GM23338 (cell line): ENCODE results near the gene OPRL1. TPM values are rescaled to one million over a fixed set of nuclear protein-coding genes. Genes with fewer than 3 reads are reported as not detected.

ENCODE experiments used
- ATAC-seq: fragments of 200-7000 bp; cut with Tn5 transposase; 3 replicates; pipeline ENCODE4 v1.9.1; 2020
- DNase-seq: peaks from one replicate; pipeline ENCODE4 v3.0.0-alpha.2; 2015; ENCODE audit warnings: low spot score
- H2AFZ ChIP-seq: fragments of 200-600 bp; sonication (generic); 2 replicates; pipeline ENCODE4 v1.8.0; 2016; ENCODE audit warnings: antibody characterized with exemption, mild to moderate bottlenecking, moderate library complexity
- H3F3A ChIP-seq: fragments of 200-600 bp; sonication (generic); replicated peaks from 2 replicates; pipeline ENCODE4 v1.8.0; 2017; ENCODE audit warnings: antibody characterized with exemption, mixed run types, low read depth
- H3K27ac ChIP-seq: fragments of 200-600 bp; sonication (generic); 2 replicates; pipeline ENCODE4 v1.6.1; 2016; ENCODE audit warnings: low read depth
- H3K27me3 ChIP-seq: fragments of 200-600 bp; sonication (generic); 2 replicates; pipeline ENCODE4 v1.8.0; 2016; ENCODE audit warnings: mild to moderate bottlenecking, mixed run types, moderate library complexity; ENCODE audit not compliant: insufficient read depth
- H3K36me3 ChIP-seq: fragments of 200-600 bp; sonication (generic); 2 replicates; pipeline ENCODE4 v1.8.0; 2016; ENCODE audit warnings: mild to moderate bottlenecking; ENCODE audit not compliant: insufficient read depth
- H3K4me1 ChIP-seq: fragments of 200-600 bp; sonication (generic); 2 replicates; pipeline ENCODE4 v1.8.0; 2016; ENCODE audit warnings: mild to moderate bottlenecking, moderate library complexity; ENCODE audit not compliant: insufficient read depth
- H3K4me2 ChIP-seq: fragments of 200-600 bp; sonication (generic); 2 replicates; pipeline ENCODE4 v1.7.1; 2017; ENCODE audit warnings: mixed run types
- H3K4me3 ChIP-seq: fragments of 200-600 bp; sonication (generic); 2 replicates; pipeline ENCODE4 v1.6.1; 2016; ENCODE audit warnings: mixed run types
- H3K79me2 ChIP-seq: fragments of 200-600 bp; sonication (generic); replicated peaks from 2 replicates; pipeline ENCODE4 v1.8.0; 2017; ENCODE audit warnings: mild to moderate bottlenecking; ENCODE audit not compliant: insufficient read depth
- H3K9me2 ChIP-seq: fragments of 200-600 bp; sonication (generic); 2 replicates; pipeline ENCODE4 v1.8.0; 2017; ENCODE audit not compliant: insufficient read depth
- H4K20me1 ChIP-seq: fragments of 200-600 bp; sonication (generic); replicated peaks from 2 replicates; pipeline ENCODE4 v1.8.0; 2017; ENCODE audit warnings: mild to moderate bottlenecking; ENCODE audit not compliant: insufficient read depth
- H3K27ac Mint-ChIP-seq: 2 replicates; pipeline ENCODE4 v1.8.0; 2020; ENCODE audit warnings: inconsistent platforms, mild to moderate bottlenecking, moderate library complexity, mixed read lengths
- H3K27me3 Mint-ChIP-seq: 3 replicates; pipeline ENCODE4 v1.8.0; 2022; ENCODE audit warnings: low read depth, mild to moderate bottlenecking, moderate library complexity, mixed read lengths, inconsistent platforms; ENCODE audit not compliant: insufficient read depth, poor library complexity
- H3K36me3 Mint-ChIP-seq: 3 replicates; pipeline ENCODE4 v1.8.0; 2021; ENCODE audit warnings: low read depth, mild to moderate bottlenecking, inconsistent platforms, moderate library complexity, mixed read lengths
- H3K4me1 Mint-ChIP-seq: 3 replicates; pipeline ENCODE4 v1.8.0; 2020; ENCODE audit warnings: mild to moderate bottlenecking, inconsistent platforms, mixed read lengths
- H3K4me3 Mint-ChIP-seq: 3 replicates; pipeline ENCODE4 v1.8.0; 2021; ENCODE audit warnings: moderate library complexity, mild to moderate bottlenecking, inconsistent platforms, mixed read lengths
- H3K9me3 Mint-ChIP-seq: 3 replicates; pipeline ENCODE4 v1.8.0; 2020; ENCODE audit warnings: moderate library complexity, mild to moderate bottlenecking, inconsistent platforms, mixed read lengths
- CREB1 ChIP-seq: fragments of 250-450 bp; sonication (Bioruptor Pico); IDR thresholded peaks from 2 replicates; pipeline ENCODE4 v1.5.0; 2020; ENCODE audit warnings: low read depth, mild to moderate bottlenecking, moderate library complexity
- EZH2phosphoT487 ChIP-seq: fragments of 200-600 bp; sonication (generic); IDR thresholded peaks from one replicate; pipeline ENCODE4 v1.8.1; 2018; ENCODE audit warnings: antibody characterized with exemption; ENCODE audit not compliant: unreplicated experiment
- JUNB ChIP-seq: IDR thresholded peaks from one replicate; pipeline ENCODE4 v1.6.1; 2016; ENCODE audit warnings: antibody characterized with exemption; ENCODE audit not compliant: unreplicated experiment
- NANOG ChIP-seq: IDR thresholded peaks from 2 replicates; pipeline ENCODE4 v1.6.1; 2016; ENCODE audit warnings: antibody characterized with exemption, borderline replicate concordance
- POLR2AphosphoS5 ChIP-seq: IDR thresholded peaks from 2 replicates; pipeline ENCODE4 v1.6.1; 2016; ENCODE audit warnings: antibody characterized with exemption, low read depth
- STAT1 ChIP-seq: IDR thresholded peaks from one replicate; pipeline ENCODE4 v1.6.1; 2016; ENCODE audit warnings: antibody characterized with exemption; ENCODE audit not compliant: unreplicated experiment
- ZNF114 ChIP-seq: fragments of 250-450 bp; sonication (Bioruptor Pico); IDR thresholded peaks from 2 replicates; pipeline ENCODE4 v1.5.0; 2020; ENCODE audit warnings: mild to moderate bottlenecking, moderate library complexity
- ZNF331 ChIP-seq: fragments of 250-450 bp; sonication (Bioruptor Pico); IDR thresholded peaks from 2 replicates; pipeline ENCODE4 v1.5.0; 2020; ENCODE audit warnings: low read depth, mild to moderate bottlenecking, moderate library complexity
- polyA plus RNA-seq: library from polyadenylated mRNA; unstranded; fragments of >200 nt; fragmentation: Nextera tagmentation; extraction: Ambion mirVana; gene quantifications from 2 replicates; pipeline ENCODE4 v1.2.1, GENCODE V29; 2016
- total RNA-seq: library from RNA; depleted of rRNA; stranded (reverse); fragments of >200 nt; shearing (Covaris generic); gene quantifications from 2 replicates; pipeline ENCODE4 v1.2.3, GENCODE V29; 2014
- TF ChIP-seq, protein P1 (sequence below): fragments of 250-450 bp; sonication (Bioruptor Pico); IDR thresholded peaks from 2 replicates; pipeline ENCODE4 v1.5.0; 2020; ENCODE audit warnings: mild to moderate bottlenecking, moderate library complexity
- TF ChIP-seq, protein P2 (sequence below), 2 experiments: fragments of 200-600 bp in 1 of 2; sonication (generic) in 1 of 2; conservative IDR thresholded peaks; 2 replicates each; pipeline versions ENCODE4 v1.5.1 to v1.6.1; 2016 to 2017; ENCODE audit warnings: antibody characterized with exemption in 2 of 2, low read depth in 2 of 2, mild to moderate bottlenecking in 2 of 2, moderate library complexity in 1 of 2
- TF ChIP-seq, protein P3 (sequence below): IDR thresholded peaks from one replicate; pipeline ENCODE4 v1.6.1; 2018; ENCODE audit warnings: antibody characterized with exemption; ENCODE audit not compliant: unreplicated experiment
- TF ChIP-seq, protein P4 (sequence below): IDR thresholded peaks from 2 replicates; pipeline ENCODE4 v1.6.1; 2016; ENCODE audit warnings: antibody characterized with exemption

OPRL1 gene
- total and polyA plus RNA-seq, 2 experiments from 2014 or later: 0.27 to 1.1 TPM

DNA sequence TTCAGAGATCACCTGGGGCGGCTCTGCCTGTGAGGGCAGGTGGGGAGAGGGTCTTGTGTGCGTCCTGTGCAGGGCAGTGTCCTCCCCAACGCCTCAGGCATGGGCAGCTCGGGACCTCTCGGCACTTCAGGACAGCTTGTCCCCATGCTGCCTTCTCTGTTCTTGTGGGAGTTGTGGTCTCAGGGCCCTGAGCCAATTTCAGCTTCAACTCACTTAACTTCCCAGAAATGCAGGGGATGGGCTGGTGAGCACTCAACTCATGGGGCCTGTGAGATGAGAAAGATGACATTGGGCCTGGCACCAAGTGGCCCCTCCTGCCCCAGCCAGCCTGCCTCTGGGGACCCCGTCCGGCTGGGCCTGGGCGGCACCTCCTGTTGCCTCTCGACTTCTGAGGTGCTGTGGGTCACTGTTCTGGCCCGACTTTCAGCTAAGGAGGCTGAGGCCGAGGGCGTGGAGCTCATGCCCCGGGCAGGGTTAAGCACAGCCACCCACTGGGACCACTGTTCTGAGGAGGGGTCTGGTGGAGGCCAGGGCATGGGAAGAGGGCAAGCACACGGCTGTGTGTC, 7.3 kb upstream of the OPRL1 start:
- Histone ChIP-seq H3K79me2 (no peaks in the 10 kb centered on the region), H3K4me2 (no peak overlapping the region), H3K36me3 (no peaks in the 10 kb centered on the region), H3K9me2 (no peaks in the 10 kb centered on the region), H3F3A (no peaks in the 10 kb centered on the region), H3K27me3 (no peaks in the 10 kb centered on the region), H4K20me1 (no peaks in the 10 kb centered on the region), H3K27ac (no peak overlapping the region), H3K4me3 (no peak overlapping the region), H3K4me1 (no peaks in the 10 kb centered on the region), H2AFZ (no peak overlapping the region)
- TF ChIP-seq POLR2AphosphoS5: no peak
- TF ChIP-seq, protein P1, sequence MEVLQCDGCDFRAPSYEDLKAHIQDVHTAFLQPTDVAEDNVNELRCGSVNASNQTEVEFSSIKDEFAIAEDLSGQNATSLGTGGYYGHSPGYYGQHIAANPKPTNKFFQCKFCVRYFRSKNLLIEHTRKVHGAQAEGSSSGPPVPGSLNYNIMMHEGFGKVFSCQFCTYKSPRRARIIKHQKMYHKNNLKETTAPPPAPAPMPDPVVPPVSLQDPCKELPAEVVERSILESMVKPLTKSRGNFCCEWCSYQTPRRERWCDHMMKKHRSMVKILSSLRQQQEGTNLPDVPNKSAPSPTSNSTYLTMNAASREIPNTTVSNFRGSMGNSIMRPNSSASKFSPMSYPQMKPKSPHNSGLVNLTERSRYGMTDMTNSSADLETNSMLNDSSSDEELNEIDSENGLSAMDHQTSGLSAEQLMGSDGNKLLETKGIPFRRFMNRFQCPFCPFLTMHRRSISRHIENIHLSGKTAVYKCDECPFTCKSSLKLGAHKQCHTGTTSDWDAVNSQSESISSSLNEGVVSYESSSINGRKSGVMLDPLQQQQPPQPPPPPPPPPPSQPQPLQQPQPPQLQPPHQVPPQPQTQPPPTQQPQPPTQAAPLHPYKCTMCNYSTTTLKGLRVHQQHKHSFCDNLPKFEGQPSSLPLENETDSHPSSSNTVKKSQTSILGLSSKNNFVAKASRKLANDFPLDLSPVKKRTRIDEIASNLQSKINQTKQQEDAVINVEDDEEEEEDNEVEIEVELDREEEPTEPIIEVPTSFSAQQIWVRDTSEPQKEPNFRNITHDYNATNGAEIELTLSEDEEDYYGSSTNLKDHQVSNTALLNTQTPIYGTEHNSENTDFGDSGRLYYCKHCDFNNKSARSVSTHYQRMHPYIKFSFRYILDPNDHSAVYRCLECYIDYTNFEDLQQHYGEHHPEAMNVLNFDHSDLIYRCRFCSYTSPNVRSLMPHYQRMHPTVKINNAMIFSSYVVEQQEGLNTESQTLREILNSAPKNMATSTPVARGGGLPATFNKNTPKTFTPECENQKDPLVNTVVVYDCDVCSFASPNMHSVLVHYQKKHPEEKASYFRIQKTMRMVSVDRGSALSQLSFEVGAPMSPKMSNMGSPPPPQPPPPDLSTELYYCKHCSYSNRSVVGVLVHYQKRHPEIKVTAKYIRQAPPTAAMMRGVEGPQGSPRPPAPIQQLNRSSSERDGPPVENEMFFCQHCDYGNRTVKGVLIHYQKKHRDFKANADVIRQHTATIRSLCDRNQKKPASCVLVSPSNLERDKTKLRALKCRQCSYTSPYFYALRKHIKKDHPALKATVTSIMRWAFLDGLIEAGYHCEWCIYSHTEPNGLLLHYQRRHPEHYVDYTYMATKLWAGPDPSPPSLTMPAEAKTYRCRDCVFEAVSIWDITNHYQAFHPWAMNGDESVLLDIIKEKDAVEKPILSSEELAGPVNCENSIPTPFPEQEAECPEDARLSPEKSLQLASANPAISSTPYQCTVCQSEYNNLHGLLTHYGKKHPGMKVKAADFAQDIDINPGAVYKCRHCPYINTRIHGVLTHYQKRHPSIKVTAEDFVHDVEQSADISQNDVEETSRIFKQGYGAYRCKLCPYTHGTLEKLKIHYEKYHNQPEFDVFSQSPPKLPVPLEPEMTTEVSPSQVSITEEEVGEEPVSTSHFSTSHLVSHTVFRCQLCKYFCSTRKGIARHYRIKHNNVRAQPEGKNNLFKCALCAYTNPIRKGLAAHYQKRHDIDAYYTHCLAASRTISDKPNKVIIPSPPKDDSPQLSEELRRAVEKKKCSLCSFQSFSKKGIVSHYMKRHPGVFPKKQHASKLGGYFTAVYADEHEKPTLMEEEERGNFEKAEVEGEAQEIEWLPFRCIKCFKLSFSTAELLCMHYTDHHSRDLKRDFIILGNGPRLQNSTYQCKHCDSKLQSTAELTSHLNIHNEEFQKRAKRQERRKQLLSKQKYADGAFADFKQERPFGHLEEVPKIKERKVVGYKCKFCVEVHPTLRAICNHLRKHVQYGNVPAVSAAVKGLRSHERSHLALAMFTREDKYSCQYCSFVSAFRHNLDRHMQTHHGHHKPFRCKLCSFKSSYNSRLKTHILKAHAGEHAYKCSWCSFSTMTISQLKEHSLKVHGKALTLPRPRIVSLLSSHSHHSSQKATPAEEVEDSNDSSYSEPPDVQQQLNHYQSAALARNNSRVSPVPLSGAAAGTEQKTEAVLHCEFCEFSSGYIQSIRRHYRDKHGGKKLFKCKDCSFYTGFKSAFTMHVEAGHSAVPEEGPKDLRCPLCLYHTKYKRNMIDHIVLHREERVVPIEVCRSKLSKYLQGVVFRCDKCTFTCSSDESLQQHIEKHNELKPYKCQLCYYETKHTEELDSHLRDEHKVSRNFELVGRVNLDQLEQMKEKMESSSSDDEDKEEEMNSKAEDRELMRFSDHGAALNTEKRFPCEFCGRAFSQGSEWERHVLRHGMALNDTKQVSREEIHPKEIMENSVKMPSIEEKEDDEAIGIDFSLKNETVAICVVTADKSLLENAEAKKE (CRISPR knock-in tag): no peak
- TF ChIP-seq, protein P2, sequence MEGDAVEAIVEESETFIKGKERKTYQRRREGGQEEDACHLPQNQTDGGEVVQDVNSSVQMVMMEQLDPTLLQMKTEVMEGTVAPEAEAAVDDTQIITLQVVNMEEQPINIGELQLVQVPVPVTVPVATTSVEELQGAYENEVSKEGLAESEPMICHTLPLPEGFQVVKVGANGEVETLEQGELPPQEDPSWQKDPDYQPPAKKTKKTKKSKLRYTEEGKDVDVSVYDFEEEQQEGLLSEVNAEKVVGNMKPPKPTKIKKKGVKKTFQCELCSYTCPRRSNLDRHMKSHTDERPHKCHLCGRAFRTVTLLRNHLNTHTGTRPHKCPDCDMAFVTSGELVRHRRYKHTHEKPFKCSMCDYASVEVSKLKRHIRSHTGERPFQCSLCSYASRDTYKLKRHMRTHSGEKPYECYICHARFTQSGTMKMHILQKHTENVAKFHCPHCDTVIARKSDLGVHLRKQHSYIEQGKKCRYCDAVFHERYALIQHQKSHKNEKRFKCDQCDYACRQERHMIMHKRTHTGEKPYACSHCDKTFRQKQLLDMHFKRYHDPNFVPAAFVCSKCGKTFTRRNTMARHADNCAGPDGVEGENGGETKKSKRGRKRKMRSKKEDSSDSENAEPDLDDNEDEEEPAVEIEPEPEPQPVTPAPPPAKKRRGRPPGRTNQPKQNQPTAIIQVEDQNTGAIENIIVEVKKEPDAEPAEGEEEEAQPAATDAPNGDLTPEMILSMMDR (conservative IDR thresholded peaks at IDR 0.05; ENCODE audit: low read depth in 2 of 2): no peak
- TF ChIP-seq STAT1: no peak
- no peak for TF ChIP-seq ZNF114 (CRISPR knock-in tag)
- TF ChIP-seq, protein P3, sequence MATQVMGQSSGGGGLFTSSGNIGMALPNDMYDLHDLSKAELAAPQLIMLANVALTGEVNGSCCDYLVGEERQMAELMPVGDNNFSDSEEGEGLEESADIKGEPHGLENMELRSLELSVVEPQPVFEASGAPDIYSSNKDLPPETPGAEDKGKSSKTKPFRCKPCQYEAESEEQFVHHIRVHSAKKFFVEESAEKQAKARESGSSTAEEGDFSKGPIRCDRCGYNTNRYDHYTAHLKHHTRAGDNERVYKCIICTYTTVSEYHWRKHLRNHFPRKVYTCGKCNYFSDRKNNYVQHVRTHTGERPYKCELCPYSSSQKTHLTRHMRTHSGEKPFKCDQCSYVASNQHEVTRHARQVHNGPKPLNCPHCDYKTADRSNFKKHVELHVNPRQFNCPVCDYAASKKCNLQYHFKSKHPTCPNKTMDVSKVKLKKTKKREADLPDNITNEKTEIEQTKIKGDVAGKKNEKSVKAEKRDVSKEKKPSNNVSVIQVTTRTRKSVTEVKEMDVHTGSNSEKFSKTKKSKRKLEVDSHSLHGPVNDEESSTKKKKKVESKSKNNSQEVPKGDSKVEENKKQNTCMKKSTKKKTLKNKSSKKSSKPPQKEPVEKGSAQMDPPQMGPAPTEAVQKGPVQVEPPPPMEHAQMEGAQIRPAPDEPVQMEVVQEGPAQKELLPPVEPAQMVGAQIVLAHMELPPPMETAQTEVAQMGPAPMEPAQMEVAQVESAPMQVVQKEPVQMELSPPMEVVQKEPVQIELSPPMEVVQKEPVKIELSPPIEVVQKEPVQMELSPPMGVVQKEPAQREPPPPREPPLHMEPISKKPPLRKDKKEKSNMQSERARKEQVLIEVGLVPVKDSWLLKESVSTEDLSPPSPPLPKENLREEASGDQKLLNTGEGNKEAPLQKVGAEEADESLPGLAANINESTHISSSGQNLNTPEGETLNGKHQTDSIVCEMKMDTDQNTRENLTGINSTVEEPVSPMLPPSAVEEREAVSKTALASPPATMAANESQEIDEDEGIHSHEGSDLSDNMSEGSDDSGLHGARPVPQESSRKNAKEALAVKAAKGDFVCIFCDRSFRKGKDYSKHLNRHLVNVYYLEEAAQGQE: no peak
- no peak for TF ChIP-seq NANOG
- no peak for TF ChIP-seq CREB1 (CRISPR knock-in tag)
- TF ChIP-seq ZNF331 (CRISPR knock-in tag): no peak
- no peak for TF ChIP-seq EZH2phosphoT487
- TF ChIP-seq, protein P4, sequence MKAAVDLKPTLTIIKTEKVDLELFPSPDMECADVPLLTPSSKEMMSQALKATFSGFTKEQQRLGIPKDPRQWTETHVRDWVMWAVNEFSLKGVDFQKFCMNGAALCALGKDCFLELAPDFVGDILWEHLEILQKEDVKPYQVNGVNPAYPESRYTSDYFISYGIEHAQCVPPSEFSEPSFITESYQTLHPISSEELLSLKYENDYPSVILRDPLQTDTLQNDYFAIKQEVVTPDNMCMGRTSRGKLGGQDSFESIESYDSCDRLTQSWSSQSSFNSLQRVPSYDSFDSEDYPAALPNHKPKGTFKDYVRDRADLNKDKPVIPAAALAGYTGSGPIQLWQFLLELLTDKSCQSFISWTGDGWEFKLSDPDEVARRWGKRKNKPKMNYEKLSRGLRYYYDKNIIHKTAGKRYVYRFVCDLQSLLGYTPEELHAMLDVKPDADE: no peak
- TF ChIP-seq JUNB: no peak
- Mint-ChIP-seq H3K4me1 (peaks cover 3% of the 10 kb centered on the region; the same call in 2 of the 3 replicates), H3K27ac (no peak overlapping the region), H3K9me3 (no peaks in the 10 kb centered on the region), H3K4me3 (no peak overlapping the region), H3K36me3 (peaks cover 2% of the 10 kb centered on the region; the same call in 1 of the 3 replicates), H3K27me3 (peaks cover 5% of the 10 kb centered on the region)
- ATAC-seq (no peak), DNase-seq (no peak)
